Kidney epithelial cell (primary cell): Measurements from ENCODE around the gene GABBR2. TPM values are rescaled to one million over a fixed set of nuclear protein-coding genes. Genes with fewer than 3 reads are reported as not detected.
A peak's percentile ranks its signal among the peaks of the same experiment; 100 is the strongest.

Experiments
- DNase-seq: peaks from one replicate; pipeline ENCODE4 v3.0.0-alpha.2; 2010; ENCODE audit warnings: low read depth
- H3K27me3 ChIP-seq: 2 replicates; pipeline ENCODE4 v1.6.0; 2011; ENCODE audit warnings: low read length; ENCODE audit not compliant: control insufficient read depth, insufficient read depth
- H3K36me3 ChIP-seq: 2 replicates; pipeline ENCODE4 v1.5.1; 2011; ENCODE audit warnings: low read length; ENCODE audit not compliant: control insufficient read depth, insufficient read depth
- H3K4me3 ChIP-seq: 2 replicates; pipeline ENCODE4 v1.5.1; 2011; ENCODE audit warnings: low read depth, mild to moderate bottlenecking, control low read depth, low read length
- CTCF ChIP-seq: IDR thresholded peaks from 2 replicates; pipeline ENCODE4 v1.5.1; 2011; ENCODE audit warnings: mild to moderate bottlenecking, moderate library complexity, low read length, control low read depth, inconsistent platforms; ENCODE audit not compliant: insufficient read depth, poor library complexity, severe bottlenecking
- total RNA-seq: library from RNA; depleted of rRNA; stranded (reverse); fragments of >200 nt; gene quantifications from 2 replicates; pipeline ENCODE4 v1.2.3, GENCODE V29; 2015

Gene GABBR2
- total RNA-seq, 1 donor from 2014 or later: 10.8 TPM

- Histone ChIP-seq H3K27me3 (no peaks in the 10 kb centered on the region), H3K36me3 (no peaks in the 10 kb centered on the region)
These were observed 393.7 kb downstream of the GABBR2 start for GRCh38 chr9:98315067-98315453.

DNA sequence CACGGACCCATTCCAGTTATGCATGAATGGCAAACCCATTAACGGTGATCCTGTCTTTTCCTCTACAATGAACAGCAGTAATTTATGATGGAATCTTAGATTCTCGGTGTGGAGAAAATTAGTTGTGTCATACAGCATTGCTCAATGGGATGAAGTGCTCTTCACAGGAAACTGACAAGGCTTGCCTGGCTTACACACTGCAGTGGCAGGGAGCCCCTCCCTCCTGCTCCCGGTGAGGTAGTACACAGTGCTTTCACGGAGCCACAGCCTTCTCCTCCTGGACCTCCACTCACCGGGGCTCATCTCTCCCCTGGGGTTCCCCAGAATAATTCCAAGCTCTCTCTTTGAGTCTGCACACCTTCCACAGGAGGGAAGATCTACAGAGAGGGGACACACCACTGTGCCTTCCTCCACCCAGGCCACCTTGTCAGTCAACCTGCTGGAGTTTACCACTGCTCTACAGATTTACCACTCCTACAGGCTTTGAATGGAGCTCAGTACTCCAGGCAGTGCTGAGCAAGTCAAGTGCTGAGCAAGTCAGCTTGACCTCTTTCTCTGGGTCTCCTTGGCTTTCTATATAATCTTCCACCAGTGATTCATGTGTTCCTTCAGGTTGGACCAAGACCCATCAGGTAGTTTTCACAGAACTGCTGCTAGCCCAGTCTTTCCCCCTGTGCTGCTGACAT lies 394.2 kb downstream of the GABBR2 start:
- Histone ChIP-seq H3K27me3 (no peaks in the 10 kb centered on the region), H3K36me3 (no peaks in the 10 kb centered on the region), H3K4me3 (no peak overlapping the region)
- peak; percentile 76 for DNase-seq
- TF ChIP-seq CTCF: no peak

More at GRCh38 chr9:98315067-98315453, 393.7 kb downstream of the GABBR2 start:
- DNase-seq: no peak
- TF ChIP-seq CTCF: no peak
- no peak overlapping the region for H3K4me3 ChIP-seq

- Histone ChIP-seq H3K27me3 (no peaks in the 10 kb centered on the region), H3K36me3 (no peaks in the 10 kb centered on the region), H3K4me3 (no peak overlapping the region)
- no peak for TF ChIP-seq CTCF
- DNase-seq: no peak
These were observed 396.4 kb downstream of the GABBR2 start for GRCh38 chr9:98312365-98312764.

- no peak for TF ChIP-seq CTCF
- no peak for DNase-seq
These were observed 397.2 kb downstream of the GABBR2 start for GRCh38 chr9:98311541-98311940.

DNA sequence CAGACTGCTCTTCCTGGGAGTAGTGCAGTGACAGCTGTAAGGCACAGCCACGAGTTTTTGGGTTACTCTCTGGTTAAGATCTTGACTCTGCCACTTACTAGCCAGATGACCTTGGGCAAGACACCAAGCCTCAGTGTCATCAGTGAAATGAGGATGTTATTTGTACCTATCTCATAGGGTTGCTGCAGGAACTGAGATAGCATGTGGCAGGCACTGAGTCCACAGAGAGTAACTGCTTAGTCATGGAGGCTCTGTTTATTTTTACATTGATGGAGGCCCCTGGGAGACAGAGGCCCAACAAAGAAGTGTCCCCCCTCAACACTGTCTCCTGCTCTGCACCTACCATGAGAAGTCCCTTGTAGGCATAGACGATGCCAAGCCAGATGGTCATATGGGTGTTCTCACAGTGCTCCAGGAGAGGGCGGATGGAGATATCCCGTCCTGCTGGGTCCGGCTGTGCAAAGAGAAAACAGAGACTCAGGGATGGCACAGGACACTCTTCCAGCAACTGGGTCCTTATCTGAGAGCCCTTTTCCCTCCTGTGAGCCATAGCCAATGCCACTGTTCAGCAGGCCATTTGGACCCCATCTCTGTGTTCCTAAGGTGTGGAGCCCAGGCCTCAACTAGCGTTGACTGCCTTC lies 397.9 kb downstream of the GABBR2 start:
- H3K36me3 ChIP-seq: no peaks in the 10 kb centered on the region
- TF ChIP-seq CTCF: no peak
- H3K4me3 ChIP-seq: no peak overlapping the region
- H3K27me3 ChIP-seq: no peaks in the 10 kb centered on the region
- no peak for DNase-seq

More at GRCh38 chr9:98311541-98311940, 397.2 kb downstream of the GABBR2 start:
- no peak overlapping the region for H3K4me3 ChIP-seq
- no peaks in the 10 kb centered on the region for H3K36me3 ChIP-seq
- no peaks in the 10 kb centered on the region for H3K27me3 ChIP-seq
